ENCODE measurements around the gene FHL3.
A peak's percentile ranks its signal among the peaks of the same experiment; 100 is the strongest.

FHL3 gene

GRCh38 chr1:38005195-38006007 is at the start of gene FHL3:
Gene FHL3 (minus strand): TSS chr1:38005514. CDS start chr1:37999412, 6,102 bp downstream.
- H3K4me1 Mint-ChIP-seq, result peaks cover 22 to 41% of the 10 kb centered on the region in 2 donors
- DNase-seq, result no peak

GRCh38 chr1:38053416-38054091 is 48.2 kb upstream of the FHL3 start:
- peaks cover 13 to 23% of the 10 kb centered on the region in 2 donors for H3K27me3 Mint-ChIP-seq
- ATAC-seq (replicated peaks) (peak in 1 of 2 donors; percentile 49), DNase-seq (no peak)
- no peaks in the 10 kb centered on the region for H3K36me3 Mint-ChIP-seq
- H3K9me3 Mint-ChIP-seq, result no peaks in the 10 kb centered on the region
- H3K4me3 Mint-ChIP-seq, result no peak overlapping the region
- peaks cover 25 to 38% of the 10 kb centered on the region in 2 donors for H3K4me1 Mint-ChIP-seq
- no peak overlapping the region for H3K27ac Mint-ChIP-seq

More at GRCh38 chr1:38005195-38006007, at the start of gene FHL3:
- H3K27ac Mint-ChIP-seq, result peak within 1 kb of the TSS; percentile 56
- H3K27me3 Mint-ChIP-seq, result peaks cover 0 to 13% of the 10 kb centered on the region in 2 donors
- no peaks in the 10 kb centered on the region for H3K9me3 Mint-ChIP-seq
- peaks cover 0 to 1% of the 10 kb centered on the region in 2 donors for H3K36me3 Mint-ChIP-seq
- H3K4me3 Mint-ChIP-seq, result peak within 1 kb of the TSS; percentile 78 to 80
- ATAC-seq (replicated peaks), result peak; percentile 57 to 62

- DNase-seq (peak; percentile 37), ATAC-seq (replicated peaks) (peak; percentile 74 to 83)
- H3K27ac Mint-ChIP-seq, result peak overlapping the region; percentile 63
- no peaks in the 10 kb centered on the region for H3K9me3 Mint-ChIP-seq
- peaks cover 9 to 24% of the 10 kb centered on the region in 2 donors for H3K27me3 Mint-ChIP-seq
- peak overlapping the region; percentile 23 to 28 for H3K4me3 Mint-ChIP-seq
- peaks cover 25 to 38% of the 10 kb centered on the region in 2 donors for H3K4me1 Mint-ChIP-seq
- H3K36me3 Mint-ChIP-seq, result no peaks in the 10 kb centered on the region
Observed at GRCh38 chr1:38052750-38053415, 47.6 kb upstream of the FHL3 start.

- peaks cover 31 to 40% of the 10 kb centered on the region in 2 donors for H3K4me1 Mint-ChIP-seq
- no peak for ATAC-seq (replicated peaks)
Observed at GRCh38 chr1:38051079-38051543, 45.8 kb upstream of the FHL3 start.

GRCh38 chr1:38050397-38051078 is 45.2 kb upstream of the FHL3 start:
- Mint-ChIP-seq H3K9me3 (no peaks in the 10 kb centered on the region), H3K27ac (no peak overlapping the region), H3K4me3 (no peak overlapping the region), H3K36me3 (no peaks in the 10 kb centered on the region), H3K27me3 (peaks cover 13 to 25% of the 10 kb centered on the region in 2 donors), H3K4me1 (peaks cover 31 to 40% of the 10 kb centered on the region in 2 donors)
- ATAC-seq (replicated peaks) (no peak), DNase-seq (no peak)

More at GRCh38 chr1:38051079-38051543, 45.8 kb upstream of the FHL3 start:
- DNase-seq, result no peak
- no peak overlapping the region for H3K4me3 Mint-ChIP-seq
- no peak overlapping the region for H3K27ac Mint-ChIP-seq
- peaks cover 13 to 31% of the 10 kb centered on the region in 2 donors for H3K27me3 Mint-ChIP-seq
- H3K9me3 Mint-ChIP-seq, result no peaks in the 10 kb centered on the region
- H3K36me3 Mint-ChIP-seq, result no peaks in the 10 kb centered on the region

GRCh38 chr1:38047603-38048141 is 42.4 kb upstream of the FHL3 start:
- H3K4me3 Mint-ChIP-seq, result peak overlapping the region; percentile 78 to 85
- peak overlapping the region; percentile 65 for H3K27ac Mint-ChIP-seq
- peaks cover 22 to 28% of the 10 kb centered on the region in 2 donors for H3K4me1 Mint-ChIP-seq
- DNase-seq, result no peak
- no peaks in the 10 kb centered on the region for H3K9me3 Mint-ChIP-seq
- ATAC-seq (replicated peaks), result no peak
- peaks cover 23 to 37% of the 10 kb centered on the region in 2 donors for H3K27me3 Mint-ChIP-seq
- peaks cover 0 to 3% of the 10 kb centered on the region in 2 donors for H3K36me3 Mint-ChIP-seq

GRCh38 chr1:38046884-38047602 is 41.7 kb upstream of the FHL3 start:
- H3K9me3 Mint-ChIP-seq, result no peaks in the 10 kb centered on the region
- ATAC-seq (replicated peaks) (peak; percentile 77 to 80), DNase-seq (peak; percentile 45)
- peaks cover 0 to 3% of the 10 kb centered on the region in 2 donors for H3K36me3 Mint-ChIP-seq
- H3K4me3 Mint-ChIP-seq, result peak overlapping the region; percentile 78 to 85
- peaks cover 17 to 22% of the 10 kb centered on the region in 2 donors for H3K4me1 Mint-ChIP-seq
- H3K27ac Mint-ChIP-seq, result peak overlapping the region; percentile 65
- peaks cover 29 to 43% of the 10 kb centered on the region in 2 donors for H3K27me3 Mint-ChIP-seq

GRCh38 chr1:38046333-38046883 is 41.1 kb upstream of the FHL3 start, which contains the start of gene POU3F1:
Gene POU3F1 (minus strand): TSS chr1:38046793. CDS start chr1:38046743, 50 bp downstream.
- Mint-ChIP-seq H3K4me1 (peaks cover 11 to 17% of the 10 kb centered on the region in 2 donors), H3K27ac (peak within 1 kb of the TSS; percentile 65), H3K4me3 (peak within 1 kb of the TSS; percentile 78 to 85), H3K27me3 (peaks cover 36 to 49% of the 10 kb centered on the region in 2 donors), H3K9me3 (no peaks in the 10 kb centered on the region), H3K36me3 (peaks cover 0 to 3% of the 10 kb centered on the region in 2 donors)
- DNase-seq (no peak), ATAC-seq (replicated peaks) (peak in 1 of 2 donors; percentile 7)

GRCh38 chr1:38045401-38046332 is 40.4 kb upstream of the FHL3 start:
- Mint-ChIP-seq H3K27me3 (peaks cover 39 to 57% of the 10 kb centered on the region in 2 donors), H3K27ac (no peak overlapping the region), H3K36me3 (peaks cover 0 to 3% of the 10 kb centered on the region in 2 donors), H3K4me1 (peaks cover 10 to 17% of the 10 kb centered on the region in 2 donors), H3K4me3 (no peak overlapping the region), H3K9me3 (no peaks in the 10 kb centered on the region)
- ATAC-seq (replicated peaks) (no peak), DNase-seq (no peak)

- peaks cover 48 to 68% of the 10 kb centered on the region in 2 donors for H3K27me3 Mint-ChIP-seq
- H3K4me3 Mint-ChIP-seq, result peak overlapping the region; percentile 79
- peaks cover 0 to 3% of the 10 kb centered on the region in 2 donors for H3K36me3 Mint-ChIP-seq
- H3K27ac Mint-ChIP-seq, result peak overlapping the region; percentile 70
- H3K9me3 Mint-ChIP-seq, result no peaks in the 10 kb centered on the region
- H3K4me1 Mint-ChIP-seq, result peaks cover 3 to 17% of the 10 kb centered on the region in 2 donors
- ATAC-seq (replicated peaks) (no peak), DNase-seq (no peak)
Observed at GRCh38 chr1:38044221-38045215, 39.2 kb upstream of the FHL3 start.

Measured in stimulated activated naive B cell treated with anti-CD40 and anti-IgM and Interleukin-4, amounts not matched to agents 10 μg/mL and 1 μg/mL and 100 μg/mL, for 72 hours (primary cell).